SH-SY5Y (cell line): ENCODE results near the gene CACNA2D1.

Source experiments
- GATA2 ChIP-seq: IDR thresholded peaks from 2 replicates; pipeline ENCODE4 v1.6.1; 2011; ENCODE audit warnings: mild to moderate bottlenecking, low read depth, low read length
- GATA3 ChIP-seq: IDR thresholded peaks from 2 replicates; pipeline ENCODE4 v1.6.1; 2011; ENCODE audit warnings: low read depth, mild to moderate bottlenecking, low read length, moderate library complexity

- TF ChIP-seq GATA3, result no peak
- TF ChIP-seq GATA2, result no peak
These were observed 361.8 kb downstream of the CACNA2D1 start for GRCh38 chr7:82081644-82082224.
